HK-2 (cell line): ENCODE results near the gene ADGRF5.

Source experiments
- DNase-seq: peaks from one replicate; pipeline ENCODE4 v3.0.0-alpha.2; 2018; ENCODE audit not compliant: unreplicated experiment

Gene ADGRF5

GRCh38 chr6:46819561-46819960, 102.2 kb downstream of the ADGRF5 start:
- DNase-seq: no peak

GRCh38 chr6:46816626-46817025, 105.1 kb downstream of the ADGRF5 start:
- no peak for DNase-seq

GRCh38 chr6:46815130-46815529, 106.6 kb downstream of the ADGRF5 start:
- DNase-seq: peak; percentile 17

GRCh38 chr6:46808806-46809205, 112.9 kb downstream of the ADGRF5 start:
- DNase-seq: no peak
